HAP-1 (cell line): Measurements from ENCODE around the gene JAGN1.
"Not testable (repeated sequence)": the region's sequence is repeated elsewhere in the genome, so short reads cannot be mapped to it uniquely, and the experiment has no call there.

Source experiments
- DNase-seq, 2 experiments: peaks; one replicate each; pipeline ENCODE4 v3.0.0-alpha.2; 2016 to 2020; ENCODE audit warnings: low spot score in 2 of 2
- H3K27me3 ChIP-seq: fragments of 250-450 bp; sonication (Bioruptor Pico); 2 replicates; pipeline ENCODE4 v1.5.1; 2020; ENCODE audit warnings: low read depth, mild to moderate bottlenecking, moderate library complexity
- H3K36me3 ChIP-seq: fragments of 250-450 bp; sonication (Bioruptor Pico); replicated peaks from 2 replicates; pipeline ENCODE4 v1.5.1; 2020; ENCODE audit warnings: mild to moderate bottlenecking
- H3K4me1 ChIP-seq: fragments of 250-450 bp; sonication (Bioruptor Pico); 2 replicates; pipeline ENCODE4 v1.5.1; 2020; ENCODE audit warnings: mild to moderate bottlenecking
- H3K4me3 ChIP-seq: fragments of 250-450 bp; sonication (Bioruptor Pico); 2 replicates; pipeline ENCODE4 v1.5.1; 2020; ENCODE audit warnings: mild to moderate bottlenecking, moderate library complexity
- H3K9me3 ChIP-seq: fragments of 250-450 bp; sonication (Bioruptor Pico); 2 replicates; pipeline ENCODE4 v1.5.1; 2020; ENCODE audit warnings: mild to moderate bottlenecking, moderate library complexity
- in situ Hi-C: fragments of 300-500 bp; cut with MboI; formaldehyde crosslinking; loops from 3 replicates; pipeline ENCODE4 v1.14.3; 2020; ENCODE audit warnings: low sequenced_read_pairs, inconsistent platforms, mixed read lengths

The JAGN1 gene

GRCh38 chr3:9897408-9898372 is 7.3 kb downstream of the JAGN1 start:
- Histone ChIP-seq H3K4me3 (no peak overlapping the region), H3K9me3 (no peaks in the 10 kb centered on the region), H3K4me1 (no peaks in the 10 kb centered on the region), H3K27me3 (no peaks in the 10 kb centered on the region), H3K36me3 (peaks cover 17% of the 10 kb centered on the region)
- no peak for DNase-seq
- in situ Hi-C loops, result no loop called here

- in situ Hi-C loops, result no loop called here
- Histone ChIP-seq H3K4me1 (no peaks in the 10 kb centered on the region), H3K36me3 (peaks cover 8% of the 10 kb centered on the region), H3K27me3 (no peaks in the 10 kb centered on the region), H3K4me3 (no peak overlapping the region), H3K9me3 (no peaks in the 10 kb centered on the region)
- DNase-seq, result no peak
These were observed 8.2 kb downstream of the JAGN1 start for GRCh38 chr3:9898467-9899241.

- in situ Hi-C loops, result no loop called here
- H3K4me3 ChIP-seq, result no peak overlapping the region
- no peaks in the 10 kb centered on the region for H3K4me1 ChIP-seq
- no peak for DNase-seq
- no peaks in the 10 kb centered on the region for H3K9me3 ChIP-seq
- no peaks in the 10 kb centered on the region for H3K27me3 ChIP-seq
- H3K36me3 ChIP-seq, result peaks cover 4% of the 10 kb centered on the region; the same call in 1 of the 2 replicates
These were observed 8.9 kb downstream of the JAGN1 start for GRCh38 chr3:9899289-9899791.

- DNase-seq, H3K36me3 ChIP-seq, H3K27me3 ChIP-seq, H3K4me3 ChIP-seq, H3K9me3 ChIP-seq, H3K4me1 ChIP-seq, in situ Hi-C loops: not testable (repeated sequence)
These were observed 10.6 kb downstream of the JAGN1 start for GRCh38 chr3:9900965-9901415.

GRCh38 chr3:9901967-9902366 is 11.6 kb downstream of the JAGN1 start:
- Histone ChIP-seq H3K4me1 (no peaks in the 10 kb centered on the region), H3K4me3 (no peak overlapping the region), H3K9me3 (no peaks in the 10 kb centered on the region), H3K27me3 (no peaks in the 10 kb centered on the region), H3K36me3 (no peaks in the 10 kb centered on the region)
- in situ Hi-C loops, result no loop called here
- no peak for DNase-seq

GRCh38 chr3:9902372-9903237 is 12.2 kb downstream of the JAGN1 start, which contains the start of gene IL17RE:
IL17RE (plus strand) TSS chr3:9902848; CDS start chr3:9902933, 85 bp downstream.
- no peaks in the 10 kb centered on the region for H3K27me3 ChIP-seq
- in situ Hi-C loops, result no loop called here
- H3K36me3 ChIP-seq, result no peaks in the 10 kb centered on the region
- DNase-seq, result no peak
- H3K4me1 ChIP-seq, result no peaks in the 10 kb centered on the region
- no peak within 1 kb of the TSS for H3K4me3 ChIP-seq
- H3K9me3 ChIP-seq, result no peaks in the 10 kb centered on the region

GRCh38 chr3:9903238-9903624 is 12.8 kb downstream of the JAGN1 start:
- Histone ChIP-seq H3K4me3 (no peak overlapping the region), H3K36me3 (no peaks in the 10 kb centered on the region), H3K9me3 (no peaks in the 10 kb centered on the region), H3K4me1 (no peaks in the 10 kb centered on the region), H3K27me3 (no peaks in the 10 kb centered on the region)
- DNase-seq, result no peak
- in situ Hi-C loops, result no loop called here

- no peak for DNase-seq
- Histone ChIP-seq H3K9me3 (no peaks in the 10 kb centered on the region), H3K4me3 (no peak overlapping the region), H3K36me3 (no peaks in the 10 kb centered on the region), H3K4me1 (no peaks in the 10 kb centered on the region), H3K27me3 (no peaks in the 10 kb centered on the region)
- in situ Hi-C loops, result no loop called here
These were observed 13.5 kb downstream of the JAGN1 start for GRCh38 chr3:9903904-9904303.

GRCh38 chr3:9906480-9906879 is 16.1 kb downstream of the JAGN1 start:
- DNase-seq, result no peak
- H3K9me3 ChIP-seq, result no peaks in the 10 kb centered on the region
- H3K36me3 ChIP-seq, result no peaks in the 10 kb centered on the region
- no peaks in the 10 kb centered on the region for H3K27me3 ChIP-seq
- in situ Hi-C loops, result no loop called here
- H3K4me3 ChIP-seq, result no peak overlapping the region
- H3K4me1 ChIP-seq, result no peaks in the 10 kb centered on the region

GRCh38 chr3:9908286-9908685 is 17.9 kb downstream of the JAGN1 start:
- no peaks in the 10 kb centered on the region for H3K27me3 ChIP-seq
- in situ Hi-C loops, result no loop called here
- H3K9me3 ChIP-seq, result 0 out of 2 replicates have a peak, but pooled peaks cover 2% of the 10 kb centered on the region
- no peaks in the 10 kb centered on the region for H3K36me3 ChIP-seq
- no peak for DNase-seq
- H3K4me3 ChIP-seq, result no peak overlapping the region
- no peaks in the 10 kb centered on the region for H3K4me1 ChIP-seq

- H3K36me3 ChIP-seq, result no peaks in the 10 kb centered on the region
- DNase-seq, result no peak
- in situ Hi-C loops, result no loop called here
- no peaks in the 10 kb centered on the region for H3K4me1 ChIP-seq
- H3K4me3 ChIP-seq, result no peak overlapping the region
- no peaks in the 10 kb centered on the region for H3K27me3 ChIP-seq
- H3K9me3 ChIP-seq, result 0 out of 2 replicates have a peak, but pooled peaks cover 2% of the 10 kb centered on the region
These were observed 19.0 kb downstream of the JAGN1 start for GRCh38 chr3:9909221-9910013.

GRCh38 chr3:9911863-9912262 is 21.5 kb downstream of the JAGN1 start:
- in situ Hi-C loops, result no loop called here
- Histone ChIP-seq H3K4me1 (peaks cover 22% of the 10 kb centered on the region), H3K36me3 (no peaks in the 10 kb centered on the region), H3K27me3 (no peaks in the 10 kb centered on the region), H3K9me3 (0 out of 2 replicates have a peak, but pooled peaks cover 2% of the 10 kb centered on the region), H3K4me3 (no peak overlapping the region)
- DNase-seq, result no peak
